H1 (cell line): ENCODE measurements around the gene MPPED1. TPM values are rescaled to one million over a fixed set of nuclear protein-coding genes. Genes with fewer than 3 reads are reported as not detected.

Experiments
- CTCF ChIA-PET: fragments of 300-600 bp; sonication (Branson Sonifier 250); formaldehyde crosslinking; loops from one replicate; lab custom pipeline; 2021; ENCODE audit not compliant: partially characterized antibody; lab: Charles Lee
- POLR2A ChIA-PET: fragments of 300-600 bp; sonication (Branson Sonifier 250); formaldehyde crosslinking; loops from one replicate; lab custom pipeline; 2021; ENCODE audit warnings: inconsistent platforms; ENCODE audit not compliant: partially characterized antibody; lab: Charles Lee
- DNase-seq, 2 experiments: peaks; one replicate each; pipeline versions ENCODE4 v3.0.0 to v3.0.0-alpha.2; 2010 to 2022; ENCODE audit warnings: low spot score in 2 of 2, low read depth in 1 of 2, mixed read lengths in 1 of 2
- FAIRE-seq: peaks from 2 replicates; lab custom pipeline; 2011; peaks lifted over from hg19 to GRCh38; lab: Jason Lieb, UNC
- H2AFZ ChIP-seq: 2 replicates; pipeline ENCODE4 v1.8.1; 2012; ENCODE audit warnings: low read length, inconsistent platforms
- H2AK5ac ChIP-seq: 2 replicates; pipeline ENCODE4 v1.6.1; 2013; ENCODE audit warnings: low read depth, low read length
- H2BK120ac ChIP-seq: replicated peaks from 2 replicates; pipeline ENCODE3; 2013; ENCODE audit warnings: low read depth, low read length, inconsistent platforms
- H2BK12ac ChIP-seq: 2 replicates; pipeline ENCODE4 v1.6.1; 2013; ENCODE audit warnings: low read depth, low read length
- H2BK15ac ChIP-seq: 2 replicates; pipeline ENCODE4 v1.6.1; 2013; ENCODE audit warnings: low read length
- H2BK20ac ChIP-seq: 2 replicates; pipeline ENCODE4 v1.6.1; 2013; ENCODE audit warnings: low read length
- H2BK5ac ChIP-seq: 2 replicates; pipeline ENCODE4 v1.6.1; 2013; ENCODE audit warnings: low read depth, low read length
- H3K14ac ChIP-seq: 2 replicates; pipeline ENCODE4 v1.6.1; 2013; ENCODE audit warnings: inconsistent platforms; ENCODE audit not compliant: insufficient read length
- H3K18ac ChIP-seq: 2 replicates; pipeline ENCODE4 v1.6.1; 2013; ENCODE audit warnings: low read length; ENCODE audit errors: extremely low read depth
- H3K23ac ChIP-seq: 2 replicates; pipeline ENCODE4 v1.6.1; 2013; ENCODE audit warnings: inconsistent platforms; ENCODE audit not compliant: insufficient read length
- H3K23me2 ChIP-seq: 2 replicates; pipeline ENCODE4 v1.6.1; 2013; ENCODE audit warnings: low read depth, low read length
- H3K27ac ChIP-seq: 2 replicates; pipeline ENCODE4 v1.6.1; 2011; ENCODE audit warnings: low read depth, low read length, inconsistent platforms
- H3K27me3 ChIP-seq, 4 experiments: replicated peaks in 1 of 4; 1 replicate in 1 of 4; 2 replicates in 3 of 4; pipeline versions ENCODE4 v1.6.1 to v1.8.1; 2011 to 2013; ENCODE audit warnings: low read length in 3 of 4, mild to moderate bottlenecking in 3 of 4, inconsistent platforms in 2 of 4, mixed read lengths in 2 of 4, moderate library complexity in 1 of 4; ENCODE audit not compliant: control insufficient read depth in 3 of 4, insufficient read depth in 3 of 4; ENCODE audit errors: extremely low read depth in 1 of 4
- H3K36me3 ChIP-seq, 4 experiments: 2 replicates each; pipeline versions ENCODE4 v1.6.1 to v1.8.1; 2011 to 2013; ENCODE audit warnings: mild to moderate bottlenecking in 4 of 4, low read length in 3 of 4, moderate library complexity in 2 of 4, control low read depth in 1 of 4, inconsistent platforms in 1 of 4; ENCODE audit not compliant: insufficient read depth in 4 of 4, control insufficient read depth in 2 of 4
- H3K4ac ChIP-seq: replicated peaks from 2 replicates; pipeline ENCODE3; 2013; ENCODE audit warnings: low read length, low read depth, mixed read lengths, inconsistent platforms; ENCODE audit not compliant: insufficient read length
- H3K4me1 ChIP-seq, 4 experiments: replicated peaks in 1 of 4; 1 replicate in 1 of 4; 2 replicates in 3 of 4; pipeline versions ENCODE4 v1.6.1 to v1.8.1; 2011 to 2013; ENCODE audit warnings: low read length in 3 of 4, inconsistent platforms in 2 of 4, mixed read lengths in 1 of 4; ENCODE audit not compliant: insufficient read depth in 4 of 4, control insufficient read depth in 3 of 4
- H3K4me2 ChIP-seq, 2 experiments: 2 replicates each; pipeline versions ENCODE4 v1.6.1 to v1.8.1; 2011 to 2013; ENCODE audit warnings: low read depth in 2 of 2, low read length in 2 of 2, control low read depth in 1 of 2, inconsistent platforms in 1 of 2, mild to moderate bottlenecking in 1 of 2; ENCODE audit not compliant: insufficient read depth in 1 of 2
- H3K4me3 ChIP-seq, 4 experiments: fragments of 200-600, 300-600 bp in 1 of 4; sonication (generic), shearing (Covaris generic), sonication (Bioruptor Twin) in 1 of 4; 2 replicates each; pipeline versions ENCODE4 v1.5.1 to v1.8.1; 2011 to 2016; ENCODE audit warnings: low read length in 4 of 4, low read depth in 3 of 4, control low read depth in 2 of 4, inconsistent platforms in 2 of 4, mild to moderate bottlenecking in 2 of 4, mixed read lengths in 1 of 4, moderate library complexity in 1 of 4; ENCODE audit not compliant: insufficient read depth in 2 of 4; ENCODE audit errors: extremely low read depth in 1 of 4
- H3K56ac ChIP-seq: replicated peaks from 2 replicates; pipeline ENCODE3; 2013; ENCODE audit warnings: low read depth, mild to moderate bottlenecking, mixed read lengths, low read length, inconsistent platforms; ENCODE audit not compliant: insufficient read length
- H3K79me1 ChIP-seq: 2 replicates; pipeline ENCODE4 v1.6.1; 2013; ENCODE audit warnings: low read depth, low read length, control low read depth
- H3K79me2 ChIP-seq, 2 experiments: 2 replicates each; pipeline versions ENCODE4 v1.6.1 to v1.8.1; 2012 to 2013; ENCODE audit warnings: low read length in 2 of 2, mild to moderate bottlenecking in 2 of 2, inconsistent platforms in 1 of 2; ENCODE audit not compliant: insufficient read depth in 2 of 2, control insufficient read depth in 1 of 2
- H3K9ac ChIP-seq, 4 experiments: replicated peaks in 1 of 4; 1 replicate in 1 of 4; 2 replicates in 3 of 4; pipeline versions ENCODE4 v1.6.1 to v1.8.1; 2011 to 2013; ENCODE audit warnings: low read depth in 3 of 4, low read length in 3 of 4, control low read depth in 2 of 4, mild to moderate bottlenecking in 2 of 4, moderate library complexity in 2 of 4, inconsistent platforms in 1 of 4; ENCODE audit errors: extremely low read depth in 1 of 4
- H3K9me3 ChIP-seq, 2 experiments: 2 replicates each; pipeline versions ENCODE4 v1.6.1 to v1.8.1; 2012 to 2013; ENCODE audit warnings: mild to moderate bottlenecking in 2 of 2, moderate library complexity in 2 of 2, control low read depth in 1 of 2, inconsistent platforms in 1 of 2, low read depth in 1 of 2, low read length in 1 of 2, mixed read lengths in 1 of 2; ENCODE audit not compliant: insufficient read depth in 2 of 2
- H4K20me1 ChIP-seq, 2 experiments: replicated peaks in 1 of 2; 2 replicates each; pipeline versions ENCODE3 to v1.8.1; 2011 to 2013; ENCODE audit warnings: inconsistent platforms in 2 of 2, low read length in 2 of 2, mild to moderate bottlenecking in 1 of 2; ENCODE audit not compliant: insufficient read depth in 2 of 2, control insufficient read depth in 1 of 2
- H4K5ac ChIP-seq: 2 replicates; pipeline ENCODE4 v1.6.1; 2013; ENCODE audit warnings: low read length, low read depth, mixed read lengths, inconsistent platforms; ENCODE audit not compliant: insufficient read length
- H4K8ac ChIP-seq: 2 replicates; pipeline ENCODE4 v1.8.0; 2013; ENCODE audit warnings: mild to moderate bottlenecking, moderate library complexity, low read length, inconsistent platforms; ENCODE audit not compliant: insufficient read depth; ENCODE audit errors: extremely low read depth
- H4K91ac ChIP-seq: replicated peaks from 2 replicates; pipeline ENCODE3; 2013; ENCODE audit warnings: low read length, mixed read lengths, inconsistent platforms; ENCODE audit not compliant: insufficient read length
- CREB1 ChIP-seq: IDR thresholded peaks from 2 replicates; pipeline ENCODE4 v1.6.1; 2012; ENCODE audit warnings: inconsistent platforms
- CTBP2 ChIP-seq: IDR thresholded peaks from 2 replicates; pipeline ENCODE4 v1.7.0; 2011; ENCODE audit warnings: borderline replicate concordance, mild to moderate bottlenecking, moderate library complexity, mixed read lengths, low read length; ENCODE audit not compliant: insufficient read depth, insufficient read length
- HDAC6 ChIP-seq: IDR thresholded peaks from one replicate; pipeline ENCODE4 v1.7.1; 2012; ENCODE audit warnings: low read depth, mild to moderate bottlenecking, inconsistent platforms, low read length, moderate library complexity
- JUN ChIP-seq: IDR thresholded peaks from 2 replicates; pipeline ENCODE4 v1.6.1; 2011; ENCODE audit warnings: low read depth, mild to moderate bottlenecking, improper control_type of control experiment, low read length
- KDM1A ChIP-seq: fragments of 200-600, 300-600 bp; sonication (generic); IDR thresholded peaks from 2 replicates; pipeline ENCODE4 v1.7.1; 2016; ENCODE audit warnings: mild to moderate bottlenecking, low read length, borderline replicate concordance
- NANOG ChIP-seq: IDR thresholded peaks from 2 replicates; pipeline ENCODE4 v1.6.1; 2011; ENCODE audit warnings: low read length, low read depth, mild to moderate bottlenecking, inconsistent platforms; ENCODE audit not compliant: insufficient read depth, poor library complexity, severe bottlenecking
- PHF8 ChIP-seq: fragments of 200-600 bp; sonication (generic); conservative IDR thresholded peaks from 2 replicates; pipeline ENCODE4 v1.7.1; 2012; ENCODE audit warnings: low read depth, mild to moderate bottlenecking, inconsistent platforms, low read length, moderate library complexity
- RNF2 ChIP-seq: fragments of 200-900, 300-1000 bp; sonication (generic); IDR thresholded peaks from 2 replicates; pipeline ENCODE4 v1.7.1; 2016; ENCODE audit warnings: borderline replicate concordance, low read depth, mild to moderate bottlenecking, antibody characterized with exemption, low read length; ENCODE audit not compliant: poor library complexity, severe bottlenecking; ENCODE audit errors: missing control alignments
- SP2 ChIP-seq: IDR thresholded peaks from 2 replicates; pipeline ENCODE4 v1.6.1; 2012; ENCODE audit warnings: mild to moderate bottlenecking, low read length, inconsistent platforms
- SRF ChIP-seq: IDR thresholded peaks from 2 replicates; pipeline ENCODE4 v1.6.1; 2011; ENCODE audit warnings: mild to moderate bottlenecking, low read depth, low read length, moderate library complexity
- TEAD4 ChIP-seq: IDR thresholded peaks from 2 replicates; pipeline ENCODE4 v1.6.1; 2012; ENCODE audit warnings: low read depth, low read length, inconsistent platforms, mixed read lengths
- ZNF274 ChIP-seq: IDR thresholded peaks from 2 replicates; pipeline ENCODE4 v1.7.0; 2012; ENCODE audit warnings: low read length, borderline replicate concordance; ENCODE audit errors: extremely low read depth
- WGBS, 2 experiments: shearing (Covaris generic) in 1 of 2; methylation state at CpG; one replicate each; pipeline versions ENCODE4 v1.1.6 to v1.1.7; 2013 to 2015; ENCODE audit warnings: low lambda C conversion rate in 2 of 2, mixed read lengths in 2 of 2, inconsistent platforms in 1 of 2, low coverage in 1 of 2, missing lambda C conversion rate in 1 of 2; ENCODE audit not compliant: insufficient replicate concordance in 2 of 2, insufficient coverage in 1 of 2, insufficient read length in 1 of 2; ENCODE audit errors: extremely low coverage in 1 of 2, missing lambda C conversion rate in 1 of 2; 5-methylcytosine and 5-hydroxymethylcytosine counted together
- polyA plus RNA-seq, 7 experiments: library from polyadenylated mRNA; depleted of rRNA in 3 of 7; stranded (reverse) in 5 of 7; unstranded in 2 of 7; fragments of >200 nt in 5 of 7; fragments of 200-250 nt in 2 of 7; gene quantifications; 1 replicate in 5 of 7; 2 replicates in 1 of 7; 4 replicates in 1 of 7; pipeline versions ENCODE4 v1.2.1 to v1.2.3, GENCODE V29; 2011 to 2013; ENCODE audit warnings: missing spikeins in 2 of 7, mixed read lengths in 2 of 7
- total RNA-seq: library from RNA; stranded (reverse); fragmentation: NEBNext Ultra II Directional; extraction: Animal tissue kit (Norgen Biotek cat#: 25700); gene quantifications from 2 replicates; pipeline ENCODE4 v1.2.1, GENCODE V29; 2021

MPPED1 gene
- total and polyA plus RNA-seq, 2 of the 8 experiments (the other 6 are each of a cell fraction or from before 2014, with no cell fraction given), result 0.29 to 0.37 TPM

GRCh38 chr22:43506487-43506886 lies 94.7 kb downstream of the MPPED1 start:
- H2AFZ ChIP-seq, result no peak overlapping the region
- H3K4me2 ChIP-seq, result no peak overlapping the region
- FAIRE-seq (no peak), DNase-seq (no peak)
- no peaks in the 10 kb centered on the region for H3K79me1 ChIP-seq
- H3K18ac ChIP-seq, result no peak overlapping the region
- no peak overlapping the region for H2AK5ac ChIP-seq
- peaks cover 28% of the 10 kb centered on the region; the same call in 1 of the 2 replicates for H3K23me2 ChIP-seq
- TF ChIP-seq RNF2, result no peak
- no peak for TF ChIP-seq HDAC6
- no peak for TF ChIP-seq JUN
- TF ChIP-seq ZNF274, result no peak
- no peak for TF ChIP-seq TEAD4
- TF ChIP-seq CREB1, result no peak
- TF ChIP-seq PHF8, result no peak
- no peak for TF ChIP-seq CTBP2
- TF ChIP-seq NANOG, result no peak
- TF ChIP-seq KDM1A, result no peak
- TF ChIP-seq SP2, result no peak
- no peak for TF ChIP-seq SRF
- H3K4me1 ChIP-seq, result no peaks in the 10 kb centered on the region; a peak in 1 of 7 replicates
- no peak overlapping the region for H3K23ac ChIP-seq
- CTCF ChIA-PET, result interaction anchor here (2.7 kb wide), 1 partner anchor 10 kb away, joined by 13 read pairs; no protein-coding TSS in a partner anchor
- no peak overlapping the region for H3K56ac ChIP-seq
- no peak overlapping the region for H2BK15ac ChIP-seq
- no peaks in the 10 kb centered on the region for H3K27me3 ChIP-seq
- no peaks in the 10 kb centered on the region; a peak in 1 of 4 replicates for H3K9me3 ChIP-seq
- H2BK20ac ChIP-seq, result no peak overlapping the region
- H3K14ac ChIP-seq, result no peak overlapping the region
- peaks cover 0 to 10% of the 10 kb centered on the region in 2 experiments for H4K20me1 ChIP-seq
- H3K4ac ChIP-seq, result no peak overlapping the region
- no peak overlapping the region for H3K4me3 ChIP-seq
- peak overlapping the region; percentile 83 for H4K8ac ChIP-seq
- H3K79me2 ChIP-seq, result no peaks in the 10 kb centered on the region
- no peak overlapping the region for H3K27ac ChIP-seq
- no peak overlapping the region for H4K91ac ChIP-seq
- H2BK120ac ChIP-seq, result no peak overlapping the region
- no peak overlapping the region for H4K5ac ChIP-seq
- H2BK5ac ChIP-seq, result no peak overlapping the region
- WGBS, 2 experiments, result 90% methylated on average over 12 of the region's 12 CpGs; no CpG with 5 or more reads in 1 of the 2 experiments
- H3K9ac ChIP-seq, result no peak overlapping the region
- no peak overlapping the region for H2BK12ac ChIP-seq
- POLR2A ChIA-PET, result no interaction called here
- H3K36me3 ChIP-seq, result no peaks in the 10 kb centered on the region
